ENCODE results near the gene ZNF2. TPM values are rescaled to one million over a fixed set of nuclear protein-coding genes. Genes with fewer than 3 reads are reported as not detected.
"Not testable (repeated sequence)": the region's sequence is repeated elsewhere in the genome, so short reads cannot be mapped to it uniquely, and the experiment has no call there.

Gene ZNF2
- total and polyA plus RNA-seq, 2 of the 13 experiments (the other 11 are each of a cell fraction or from before 2014, with no cell fraction given) = 4.3 to 6.1 TPM

GRCh38 chr2:95192956-95193355 lies 27.3 kb downstream of the ZNF2 start:
- ATAC-seq; H3K27me3 ChIP-seq (ENCODE audit: control insufficient read depth in 1 of 2, insufficient read depth in 2 of 2, low read length in 2 of 2); H2AFZ ChIP-seq (ENCODE audit: low read length); CTCF ChIA-PET (ENCODE audit: low intra/inter-chr PET ratio, low total read pairs); POLR2A ChIA-PET; H3K4me3 ChIP-seq (replicated peaks in 1 of 3; ENCODE audit: insufficient read depth in 1 of 3, low read depth in 2 of 3, low read length in 3 of 3); BruUV-seq (replicated peaks); H4K20me1 ChIP-seq (ENCODE audit: insufficient read depth, low read length); intact Hi-C loops (cut with micrococcal nuclease; ENCODE audit: unreplicated experiment); H3K4me1 ChIP-seq (ENCODE audit: insufficient read depth, low read length); H3K79me2 ChIP-seq (ENCODE audit: insufficient read depth, low read length); DNase-seq (ENCODE audit: low spot score); H3K27ac ChIP-seq (ENCODE audit: extremely low read length, insufficient read depth, low read length); in situ Hi-C loops (cut with HindIII; ENCODE audit: extremely low pct_ligation_motif_present, low pct_unique_long_range_greater_than_20kb); H3K9ac ChIP-seq (ENCODE audit: insufficient read depth, low read depth, low read length); H3K36me3 ChIP-seq (replicated peaks in 1 of 2; ENCODE audit: control insufficient read depth in 1 of 2, insufficient read depth in 2 of 2, low read length in 2 of 2); H3K4me2 ChIP-seq (ENCODE audit: low read depth, low read length); FAIRE-seq; H3K9me3 ChIP-seq (ENCODE audit: low read length); TF ChIP-seq CREM (CRISPR knock-in tag; IDR thresholded peaks at IDR 0.05): not testable (repeated sequence)
- peak; percentile 72; the same call in 1 of the 2 replicates for TF ChIP-seq KDM2A (CRISPR knock-in tag; IDR thresholded peaks at IDR 0.05; ENCODE audit: borderline replicate concordance, low read depth)
- TF ChIP-seq CREM (IDR thresholded peaks at IDR 0.05) = peak; percentile 43; the same call in 1 of the 2 replicates
- peak; percentile 76 for TF ChIP-seq CTCF (CRISPR knock-in tag; IDR thresholded peaks at IDR 0.05)
- peak; percentile 11; the same call in 1 of the 2 replicates for TF ChIP-seq SMC3 (IDR thresholded peaks at IDR 0.05; ENCODE audit: low read length)
- peak; percentile 48; the same call in 1 of the 2 replicates for TF ChIP-seq CREB1 (IDR thresholded peaks at IDR 0.05)
- peak; percentile 35; the same call in 1 of the 2 replicates for TF ChIP-seq CREB1 (CRISPR knock-in tag; IDR thresholded peaks at IDR 0.05)
- peak; percentile 50 for TF ChIP-seq STAG1 (CRISPR knock-in tag; IDR thresholded peaks at IDR 0.05)
- 24% methylated on average over 14 of the region's 15 CpGs for WGBS (ENCODE audit: low lambda C conversion rate)

- BruUV-seq (replicated peaks) = no TSS peak
- Histone ChIP-seq H3K79me2 (ENCODE audit: insufficient read depth, low read length) (no peaks in the 10 kb centered on the region), H3K27ac (ENCODE audit: extremely low read length, insufficient read depth, low read length) (no peak overlapping the region), H3K9ac (ENCODE audit: insufficient read depth, low read depth, low read length) (no peak overlapping the region), H3K4me1 (ENCODE audit: insufficient read depth, low read length) (no peaks in the 10 kb centered on the region), H2AFZ (ENCODE audit: low read length) (no peak overlapping the region), H3K27me3 (ENCODE audit: control insufficient read depth in 1 of 2, insufficient read depth in 2 of 2, low read length in 2 of 2) (peaks cover 0 to 4% of the 10 kb centered on the region in 2 experiments; a peak in 3 of 5 replicates), H3K36me3 (replicated peaks in 1 of 2; ENCODE audit: control insufficient read depth in 1 of 2, insufficient read depth in 2 of 2, low read length in 2 of 2) (no peaks in the 10 kb centered on the region), H3K9me3 (ENCODE audit: low read length) (no peaks in the 10 kb centered on the region; the same call in 1 of the 2 replicates), H3K4me2 (ENCODE audit: low read depth, low read length) (no peak overlapping the region), H3K4me3 (replicated peaks in 1 of 3; ENCODE audit: insufficient read depth in 1 of 3, low read depth in 2 of 3, low read length in 3 of 3) (no peak overlapping the region), H4K20me1 (ENCODE audit: insufficient read depth, low read length) (no peaks in the 10 kb centered on the region)
- intact Hi-C loops (cut with micrococcal nuclease; ENCODE audit: unreplicated experiment) = no loop called here
- FAIRE-seq = no peak
- in situ Hi-C loops (cut with HindIII; ENCODE audit: extremely low pct_ligation_motif_present, low pct_unique_long_range_greater_than_20kb) = no loop called here
- no peak for ATAC-seq
- ChIA-PET POLR2A (no interaction called here), CTCF (ENCODE audit: low intra/inter-chr PET ratio, low total read pairs) (no interaction called here)
- WGBS (ENCODE audit: low lambda C conversion rate) = 16% methylated on average over 4 of the region's 4 CpGs
- DNase-seq (ENCODE audit: low spot score) = no peak
- TF ChIP-seq ELF1 (CRISPR knock-in tag; IDR thresholded peaks at IDR 0.05) (no peak), ZNF432 (CRISPR knock-in tag; IDR thresholded peaks at IDR 0.05; ENCODE audit: borderline replicate concordance) (no peak), AGO1 (IDR thresholded peaks at IDR 0.05; ENCODE audit: low read depth, low read length, poor library complexity, severe bottlenecking) (no peak), ZNF564 (CRISPR knock-in tag; IDR thresholded peaks at IDR 0.05) (no peak), WIZ (CRISPR knock-in tag; IDR thresholded peaks at IDR 0.05) (no peak), ZIK1 (CRISPR knock-in tag; IDR thresholded peaks at IDR 0.05; ENCODE audit: borderline replicate concordance, low read depth) (no peak), NFE2 (CRISPR knock-in tag; IDR thresholded peaks at IDR 0.05) (no peak), PHF5A (CRISPR knock-in tag; IDR thresholded peaks at IDR 0.05; ENCODE audit: low read depth, unreplicated experiment) (no peak), RAD21 (CRISPR knock-in tag; IDR thresholded peaks at IDR 0.05) (no peak), ARID2 (CRISPR knock-in tag; IDR thresholded peaks at IDR 0.05; ENCODE audit: borderline replicate concordance) (no peak), ZZZ3 (CRISPR knock-in tag; IDR thresholded peaks at IDR 0.05; ENCODE audit: borderline replicate concordance) (no peak), ZNF225 (CRISPR knock-in tag; IDR thresholded peaks at IDR 0.05) (no peak)
Measured at GRCh38 chr2:95203911-95204310, 38.3 kb downstream of the ZNF2 start.

All from HepG2 (cell line).